Measurements from ENCODE around the gene IRS2.

DNA sequence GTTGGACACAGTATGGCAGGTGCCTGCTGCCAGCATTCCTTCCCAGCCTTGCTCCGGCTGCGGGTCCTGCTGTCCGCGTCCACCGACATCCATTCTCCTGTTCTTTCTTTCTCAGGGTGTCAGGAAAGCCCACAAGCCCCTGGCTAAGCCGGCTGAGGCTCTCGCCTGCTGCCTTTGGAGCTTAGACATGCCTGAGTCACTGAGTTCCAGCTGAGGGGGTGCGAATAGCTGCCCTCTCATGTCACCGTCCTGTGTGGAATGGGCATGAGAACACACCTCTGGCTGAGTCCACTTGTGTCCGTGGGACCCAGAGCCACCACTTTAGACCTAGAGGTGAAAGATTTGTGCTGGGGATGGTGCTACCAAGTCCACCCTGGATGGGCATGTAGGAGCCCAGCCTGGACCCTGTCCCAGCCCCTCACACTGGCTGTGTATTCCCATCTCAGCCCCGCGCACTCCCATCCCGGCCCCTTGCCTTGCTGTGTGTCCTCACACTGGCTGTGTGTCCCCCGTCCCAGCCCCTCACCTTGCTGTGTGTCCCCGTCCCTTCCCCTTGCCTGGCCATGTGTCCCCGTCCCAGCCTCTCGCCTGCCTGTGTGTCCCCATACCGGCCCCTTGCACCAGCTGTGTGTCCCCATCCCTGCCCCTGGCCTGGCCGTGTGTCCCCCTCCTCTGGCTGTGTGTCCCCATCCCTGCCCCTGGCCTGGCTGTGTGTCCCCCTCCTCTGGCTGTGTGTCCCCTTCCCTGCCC lies 24.6 kb upstream of the IRS2 start:
- TF ChIP-seq, protein P1, sequence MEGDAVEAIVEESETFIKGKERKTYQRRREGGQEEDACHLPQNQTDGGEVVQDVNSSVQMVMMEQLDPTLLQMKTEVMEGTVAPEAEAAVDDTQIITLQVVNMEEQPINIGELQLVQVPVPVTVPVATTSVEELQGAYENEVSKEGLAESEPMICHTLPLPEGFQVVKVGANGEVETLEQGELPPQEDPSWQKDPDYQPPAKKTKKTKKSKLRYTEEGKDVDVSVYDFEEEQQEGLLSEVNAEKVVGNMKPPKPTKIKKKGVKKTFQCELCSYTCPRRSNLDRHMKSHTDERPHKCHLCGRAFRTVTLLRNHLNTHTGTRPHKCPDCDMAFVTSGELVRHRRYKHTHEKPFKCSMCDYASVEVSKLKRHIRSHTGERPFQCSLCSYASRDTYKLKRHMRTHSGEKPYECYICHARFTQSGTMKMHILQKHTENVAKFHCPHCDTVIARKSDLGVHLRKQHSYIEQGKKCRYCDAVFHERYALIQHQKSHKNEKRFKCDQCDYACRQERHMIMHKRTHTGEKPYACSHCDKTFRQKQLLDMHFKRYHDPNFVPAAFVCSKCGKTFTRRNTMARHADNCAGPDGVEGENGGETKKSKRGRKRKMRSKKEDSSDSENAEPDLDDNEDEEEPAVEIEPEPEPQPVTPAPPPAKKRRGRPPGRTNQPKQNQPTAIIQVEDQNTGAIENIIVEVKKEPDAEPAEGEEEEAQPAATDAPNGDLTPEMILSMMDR (IDR thresholded peaks at IDR 0.05) = no peak
- TF ChIP-seq POLR2A (IDR thresholded peaks at IDR 0.05) = no peak
